Adipocyte (in vitro differentiated cells): Measurements from ENCODE around the gene C17orf114.

Experiments used
- DNase-seq: peaks from one replicate; pipeline ENCODE4 v3.0.0-alpha.2; 2015; ENCODE audit warnings: low read depth
- H3K27me3 ChIP-seq: replicated peaks from 2 replicates; pipeline ENCODE4 v1.7.0; 2013; ENCODE audit warnings: mild to moderate bottlenecking, low read length, moderate library complexity; ENCODE audit not compliant: control insufficient read depth, insufficient read depth
- H3K36me3 ChIP-seq: 2 replicates; pipeline ENCODE4 v1.7.0; 2013; ENCODE audit warnings: low read length, mild to moderate bottlenecking, moderate library complexity; ENCODE audit not compliant: control insufficient read depth, insufficient read depth, severe bottlenecking
- H3K4me1 ChIP-seq: 2 replicates; pipeline ENCODE4 v1.7.0; 2013; ENCODE audit warnings: mild to moderate bottlenecking, low read length, moderate library complexity; ENCODE audit not compliant: control insufficient read depth, insufficient read depth
- H3K4me3 ChIP-seq: 2 replicates; pipeline ENCODE4 v1.7.0; 2013; ENCODE audit warnings: mild to moderate bottlenecking, low read length, moderate library complexity
- H3K9ac ChIP-seq: 2 replicates; pipeline ENCODE4 v1.7.0; 2013; ENCODE audit warnings: mild to moderate bottlenecking, low read length, moderate library complexity
- H3K9me3 ChIP-seq: 2 replicates; pipeline ENCODE4 v1.7.0; 2013; ENCODE audit warnings: mild to moderate bottlenecking, low read length, moderate library complexity; ENCODE audit not compliant: control insufficient read depth

Gene C17orf114

GRCh38 chr17:4802228-4802627 is at the start of gene C17orf114:
Gene C17orf114 (minus strand): TSS chr17:4802328.
- no peak within 1 kb of the TSS for H3K9ac ChIP-seq
- no peak within 1 kb of the TSS for H3K4me3 ChIP-seq
- H3K27me3 ChIP-seq: no peaks in the 10 kb centered on the region
- peaks cover 17% of the 10 kb centered on the region for H3K36me3 ChIP-seq
- H3K9me3 ChIP-seq: no peaks in the 10 kb centered on the region
- peaks cover 1% of the 10 kb centered on the region for H3K4me1 ChIP-seq
- no peak for DNase-seq

DNA sequence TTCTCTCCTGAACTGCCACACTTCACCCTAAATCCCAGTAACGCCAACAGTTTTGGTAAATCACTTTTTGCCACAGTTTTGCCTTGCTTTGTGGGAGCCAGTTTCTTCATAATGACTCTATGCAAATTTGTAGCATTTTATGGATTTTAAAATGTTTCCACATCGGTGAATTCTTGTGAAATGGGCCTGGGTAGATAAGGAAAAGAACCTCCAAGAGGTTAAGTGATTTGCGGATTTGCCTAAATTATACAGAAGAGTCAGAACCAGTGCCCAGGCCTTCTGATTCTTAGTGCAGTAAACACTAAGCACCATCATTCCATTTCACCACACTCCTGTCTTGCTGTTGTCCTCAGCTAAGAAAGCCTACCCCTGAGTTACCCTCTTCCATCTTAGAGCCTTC is 49.0 kb upstream of the C17orf114 start:
- Histone ChIP-seq H3K4me1 (peaks cover 23% of the 10 kb centered on the region), H3K9ac (no peak overlapping the region), H3K36me3 (peaks cover 2% of the 10 kb centered on the region), H3K27me3 (no peaks in the 10 kb centered on the region), H3K9me3 (no peaks in the 10 kb centered on the region), H3K4me3 (no peak overlapping the region)
- DNase-seq: no peak

GRCh38 chr17:4850246-4850645 is 48.1 kb upstream of the C17orf114 start:
- Histone ChIP-seq H3K27me3 (no peaks in the 10 kb centered on the region), H3K9ac (no peak overlapping the region), H3K4me3 (no peak overlapping the region), H3K36me3 (no peaks in the 10 kb centered on the region), H3K9me3 (no peaks in the 10 kb centered on the region), H3K4me1 (peaks cover 23% of the 10 kb centered on the region)
- DNase-seq: no peak

DNA sequence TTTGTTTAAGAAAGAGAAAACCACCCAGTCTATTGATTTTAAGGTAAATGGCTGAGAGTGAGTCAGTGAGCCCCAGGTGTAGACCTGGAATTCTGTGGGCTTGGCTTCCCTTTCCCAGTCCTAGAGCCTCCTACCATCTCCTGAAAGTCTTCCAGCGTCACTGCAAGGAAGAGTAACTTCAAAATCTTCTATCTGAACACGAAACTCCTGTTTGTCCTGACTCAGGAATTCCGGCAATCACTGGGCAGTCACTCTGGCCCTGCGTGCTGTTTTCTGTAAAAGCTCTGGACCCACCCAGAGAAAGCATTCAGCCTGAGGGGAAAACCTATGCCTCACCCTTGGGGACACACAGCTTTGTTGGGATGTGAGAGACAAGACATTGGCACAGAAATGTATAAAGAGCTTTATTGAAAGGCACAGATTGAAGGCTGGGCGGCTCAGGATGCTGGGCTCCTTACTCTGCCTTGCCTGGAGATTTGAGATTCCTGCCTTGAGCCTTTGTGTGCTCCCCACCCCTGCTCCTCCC is 46.9 kb upstream of the C17orf114 start:
- no peaks in the 10 kb centered on the region for H3K36me3 ChIP-seq
- H3K4me1 ChIP-seq: peaks cover 23% of the 10 kb centered on the region
- H3K27me3 ChIP-seq: no peaks in the 10 kb centered on the region
- no peak overlapping the region for H3K9ac ChIP-seq
- no peak overlapping the region for H3K4me3 ChIP-seq
- DNase-seq: peak; percentile 88
- H3K9me3 ChIP-seq: no peaks in the 10 kb centered on the region

- no peak overlapping the region for H3K9ac ChIP-seq
- no peaks in the 10 kb centered on the region for H3K9me3 ChIP-seq
- H3K27me3 ChIP-seq: no peaks in the 10 kb centered on the region
- peaks cover 18% of the 10 kb centered on the region for H3K4me1 ChIP-seq
- H3K36me3 ChIP-seq: no peaks in the 10 kb centered on the region
- no peak overlapping the region for H3K4me3 ChIP-seq
- DNase-seq: no peak
Measured at GRCh38 chr17:4846635-4847390, 44.7 kb upstream of the C17orf114 start.

GRCh38 chr17:4845118-4845517 is 43.0 kb upstream of the C17orf114 start:
- H3K4me3 ChIP-seq: no peak overlapping the region
- H3K27me3 ChIP-seq: no peaks in the 10 kb centered on the region
- no peak overlapping the region for H3K9ac ChIP-seq

DNA sequence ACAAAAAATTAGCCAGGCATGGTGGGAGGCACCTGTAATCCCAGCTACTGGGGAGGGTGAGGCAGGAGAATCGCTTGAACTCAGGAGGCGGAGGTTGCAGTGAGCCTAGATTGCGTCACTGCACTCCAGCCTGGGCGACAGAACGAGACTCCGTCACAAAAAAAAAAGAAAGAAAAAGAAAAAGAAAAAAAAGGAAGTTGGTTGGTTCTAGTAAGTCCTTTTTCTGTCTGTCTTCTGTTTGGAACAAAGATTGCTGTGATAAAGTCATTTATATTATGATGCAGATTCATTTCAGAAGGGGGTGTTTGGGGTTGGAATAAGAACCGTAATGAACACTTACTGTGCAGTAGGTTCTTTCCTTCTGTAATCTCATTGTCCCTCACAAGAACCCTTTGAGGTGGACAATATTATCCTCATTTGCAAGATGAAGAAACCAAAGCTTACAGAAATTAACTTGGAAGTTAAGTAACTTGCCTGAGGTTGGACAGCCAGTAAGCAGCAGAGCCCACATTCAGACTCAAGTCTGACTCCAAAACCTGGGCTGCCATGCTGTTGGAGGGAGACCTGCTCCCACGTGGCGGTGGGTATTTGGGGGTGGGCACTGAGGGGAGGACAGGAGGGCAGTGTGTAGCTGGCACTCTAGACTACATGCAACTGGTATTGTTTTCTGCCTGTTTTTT is 41.3 kb upstream of the C17orf114 start:
- no peaks in the 10 kb centered on the region for H3K27me3 ChIP-seq
- peaks cover 8% of the 10 kb centered on the region for H3K4me1 ChIP-seq
- no peak overlapping the region for H3K4me3 ChIP-seq
- no peaks in the 10 kb centered on the region for H3K36me3 ChIP-seq
- DNase-seq: no peak
- H3K9ac ChIP-seq: no peak overlapping the region
- no peaks in the 10 kb centered on the region for H3K9me3 ChIP-seq

More at GRCh38 chr17:4845118-4845517, 43.0 kb upstream of the C17orf114 start:
- Histone ChIP-seq H3K36me3 (no peaks in the 10 kb centered on the region), H3K9me3 (no peaks in the 10 kb centered on the region), H3K4me1 (peaks cover 16% of the 10 kb centered on the region)
- DNase-seq: no peak

DNA sequence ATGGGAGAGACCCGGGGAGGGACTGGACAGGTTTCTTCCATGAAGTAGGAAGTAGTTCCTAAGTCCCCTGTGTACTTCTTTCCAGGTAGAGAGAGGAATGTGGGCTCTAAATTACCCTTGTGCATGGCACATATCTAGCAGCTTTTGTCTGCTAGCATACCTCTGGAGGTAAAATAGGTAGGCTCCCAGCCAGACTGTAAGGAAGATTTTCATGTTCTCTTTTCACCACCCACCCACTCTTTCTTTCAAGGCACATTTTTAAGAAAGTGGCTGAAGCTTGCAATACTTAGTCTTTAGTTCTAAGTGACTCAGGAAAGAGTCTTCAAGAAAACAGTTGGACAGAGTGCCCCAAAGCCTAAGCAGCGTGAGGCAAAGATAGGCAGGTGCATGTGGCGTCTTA is 40.2 kb upstream of the C17orf114 start:
- Histone ChIP-seq H3K36me3 (no peaks in the 10 kb centered on the region), H3K9me3 (no peaks in the 10 kb centered on the region), H3K27me3 (no peaks in the 10 kb centered on the region), H3K4me3 (no peak overlapping the region), H3K4me1 (peaks cover 19% of the 10 kb centered on the region), H3K9ac (no peak overlapping the region)
- no peak for DNase-seq

DNA sequence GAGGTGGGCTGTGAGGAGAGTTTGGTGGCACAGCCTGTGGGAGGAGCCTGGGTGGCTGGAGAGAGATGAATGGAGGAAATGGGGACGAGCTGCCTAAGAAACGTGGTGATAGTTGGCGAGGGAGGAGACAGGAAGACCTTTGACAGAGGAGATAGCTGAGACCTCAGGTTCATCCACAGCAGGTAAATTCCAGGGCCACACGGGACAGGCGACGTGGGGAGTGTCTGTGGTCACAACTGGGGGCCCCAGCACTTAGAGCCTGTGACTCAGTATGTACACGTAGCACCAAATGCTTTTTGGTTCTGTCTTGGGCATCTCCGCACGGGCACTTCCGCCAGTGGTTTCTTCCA is 38.7 kb upstream of the C17orf114 start:
- no peaks in the 10 kb centered on the region for H3K27me3 ChIP-seq
- no peaks in the 10 kb centered on the region for H3K36me3 ChIP-seq
- H3K4me3 ChIP-seq: no peak overlapping the region
- no peak for DNase-seq
- H3K4me1 ChIP-seq: peaks cover 24% of the 10 kb centered on the region
- no peak overlapping the region for H3K9ac ChIP-seq
- H3K9me3 ChIP-seq: no peaks in the 10 kb centered on the region

GRCh38 chr17:4839965-4840892 is 38.1 kb upstream of the C17orf114 start:
- Histone ChIP-seq H3K9ac (no peak overlapping the region), H3K27me3 (no peaks in the 10 kb centered on the region), H3K4me3 (no peak overlapping the region), H3K4me1 (peaks cover 24% of the 10 kb centered on the region), H3K9me3 (no peaks in the 10 kb centered on the region), H3K36me3 (no peaks in the 10 kb centered on the region)
- peak; percentile 27 for DNase-seq

- DNase-seq: no peak
- H3K4me1 ChIP-seq: peaks cover 30% of the 10 kb centered on the region
- no peak overlapping the region for H3K4me3 ChIP-seq
Measured at GRCh38 chr17:4839221-4839620, 37.1 kb upstream of the C17orf114 start.

More at GRCh38 chr17:4839221-4839620, 37.1 kb upstream of the C17orf114 start:
- Histone ChIP-seq H3K9me3 (no peaks in the 10 kb centered on the region), H3K36me3 (no peaks in the 10 kb centered on the region), H3K9ac (no peak overlapping the region), H3K27me3 (no peaks in the 10 kb centered on the region)
